ENCODE data around the gene SYTL4.

The SYTL4 gene

GRCh38 chrX:100647095-100647494 is 84.8 kb downstream of the SYTL4 start:
- DNase-seq: no peak

- DNase-seq: no peak
Observed at GRCh38 chrX:100645106-100645505, 86.8 kb downstream of the SYTL4 start.

DNA sequence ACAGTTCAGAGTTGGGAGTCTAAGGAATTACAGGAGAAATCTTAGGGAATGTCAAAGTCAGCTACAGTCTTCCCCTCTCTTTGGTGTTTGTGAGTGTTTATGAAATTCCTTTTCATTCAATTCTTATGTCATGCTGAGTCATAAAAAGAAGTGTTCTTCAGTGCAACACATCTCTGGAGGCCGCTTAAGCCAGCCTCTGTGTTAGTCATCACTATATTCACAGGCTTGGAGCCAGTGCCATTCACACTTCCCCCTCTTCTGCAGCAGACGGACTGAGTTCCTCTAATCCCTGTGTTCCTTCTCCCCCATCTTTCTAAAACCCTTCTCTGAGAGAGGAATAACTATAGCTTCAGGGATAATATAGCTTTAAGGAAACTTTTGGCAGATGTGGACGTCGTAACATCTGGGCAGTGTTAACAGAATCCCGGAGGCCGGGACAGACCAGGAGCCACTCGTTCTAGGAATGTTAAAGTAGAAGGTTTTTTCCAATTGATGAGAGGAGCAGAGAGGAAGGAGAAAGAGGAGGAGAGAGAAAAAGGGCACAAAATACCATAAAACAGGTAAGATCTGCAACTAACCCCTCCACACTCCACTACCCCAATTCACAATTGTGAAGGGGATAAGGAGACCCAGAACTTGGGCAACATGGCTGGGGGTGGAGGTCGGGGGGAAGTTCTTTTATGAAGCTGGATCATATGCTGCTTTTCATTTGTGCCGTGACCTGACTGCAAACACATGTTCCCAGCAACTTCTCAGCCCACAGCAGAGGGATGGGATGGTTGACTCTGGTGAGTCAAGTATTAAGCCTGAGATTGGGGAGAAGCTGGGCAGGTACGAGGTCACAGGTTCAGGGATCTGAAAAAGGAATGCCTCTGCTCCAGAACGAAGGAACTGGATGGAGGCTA is 87.7 kb downstream of the SYTL4 start, which contains the start of gene SRPX2:
SRPX2 (plus strand) TSS at position 244 of the 905 bp plus-strand sequence. CDS start 2,124 bp downstream, outside the sequence.
- no peak for DNase-seq

DNA sequence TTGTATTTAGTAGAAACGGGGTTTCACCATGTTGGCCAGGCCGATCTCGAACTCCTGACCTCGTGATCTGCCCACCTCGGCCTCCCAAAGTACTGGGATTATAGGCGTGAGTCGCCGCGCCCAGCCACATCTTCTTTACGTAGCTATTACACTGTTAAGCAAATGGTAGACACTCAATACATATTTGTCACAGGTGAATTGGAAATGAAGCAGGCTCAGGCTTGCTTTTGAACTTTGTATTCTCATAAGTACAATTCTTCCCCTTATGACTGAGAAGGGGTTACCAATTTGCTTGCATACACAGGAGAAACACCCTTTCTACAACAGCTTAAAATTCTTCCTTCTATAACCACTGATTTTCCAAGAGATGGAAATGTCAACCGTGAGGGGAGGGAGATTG is 88.7 kb downstream of the SYTL4 start:
- DNase-seq: no peak

GRCh38 chrX:100642290-100642689 is 89.6 kb downstream of the SYTL4 start:
- DNase-seq: no peak

GRCh38 chrX:100636321-100636991 is 95.5 kb downstream of the SYTL4 start, which contains the start of gene TSPAN6:
TSS of gene TSPAN6 (minus strand) at chrX:100636806. CDS start at chrX:100636694, 112 bp downstream.
- peak; percentile 94 for DNase-seq

- peak; percentile 39 for DNase-seq
Observed at GRCh38 chrX:100635989-100636320, 96.0 kb downstream of the SYTL4 start.

DNA sequence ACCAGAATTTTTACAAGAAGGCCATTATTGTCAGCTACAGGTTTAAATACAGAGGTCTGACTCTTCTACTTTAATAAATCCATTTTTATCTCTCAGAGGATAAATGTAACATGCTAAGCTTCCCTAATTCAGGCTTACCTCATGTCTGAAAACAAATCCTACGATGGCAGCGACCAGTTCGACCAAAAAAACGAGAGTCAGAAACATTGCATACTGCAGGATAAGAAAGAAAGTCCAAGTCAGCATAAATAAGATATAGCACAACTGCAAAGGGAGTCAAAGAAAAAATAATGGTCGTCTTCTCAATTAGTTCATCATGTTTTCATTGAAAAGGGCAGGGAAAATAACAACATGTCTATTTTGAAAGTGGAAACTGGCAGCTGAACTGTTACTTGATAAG is 96.9 kb downstream of the SYTL4 start:
- no peak for DNase-seq

- no peak for DNase-seq
Observed at GRCh38 chrX:100625985-100626491, 105.9 kb downstream of the SYTL4 start.

Measured in NCI-H1092 treated with DMSO at 0.1 percent for 48 hours (cell line).